NCI-H524 treated with DMSO at 0.1 percent for 48 hours (cell line): ENCODE results near the gene SCGB1D4.

ENCODE experiments used
- DNase-seq: peaks from one replicate; lab custom pipeline; 2025; lab: John Stamatoyannopoulos, UW

The SCGB1D4 gene

DNA sequence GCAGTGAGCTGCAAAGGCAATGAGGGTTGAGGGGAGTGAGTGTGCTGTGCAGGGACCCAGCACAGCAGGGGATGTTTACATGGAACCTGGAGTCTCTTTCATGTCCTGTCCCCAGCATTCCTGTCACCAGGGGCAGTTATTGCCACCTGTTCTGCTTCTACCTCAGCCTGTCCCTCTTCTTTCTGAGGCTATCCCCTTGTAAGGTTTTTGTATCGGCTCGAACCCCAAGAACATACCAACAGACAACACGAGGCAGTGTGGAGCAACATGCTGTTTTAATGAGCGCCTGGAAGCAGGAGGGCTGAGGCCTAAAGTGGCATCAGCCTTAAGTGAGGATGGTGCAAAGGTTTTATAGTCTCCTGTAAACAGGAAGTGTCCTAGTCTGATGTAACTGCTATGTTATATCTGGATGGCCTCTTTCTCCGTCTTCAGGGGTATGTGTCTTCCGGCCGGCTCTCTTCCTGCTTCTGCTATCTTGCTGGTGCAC, 25.0 kb downstream of the SCGB1D4 start:
- no peak for DNase-seq

DNA sequence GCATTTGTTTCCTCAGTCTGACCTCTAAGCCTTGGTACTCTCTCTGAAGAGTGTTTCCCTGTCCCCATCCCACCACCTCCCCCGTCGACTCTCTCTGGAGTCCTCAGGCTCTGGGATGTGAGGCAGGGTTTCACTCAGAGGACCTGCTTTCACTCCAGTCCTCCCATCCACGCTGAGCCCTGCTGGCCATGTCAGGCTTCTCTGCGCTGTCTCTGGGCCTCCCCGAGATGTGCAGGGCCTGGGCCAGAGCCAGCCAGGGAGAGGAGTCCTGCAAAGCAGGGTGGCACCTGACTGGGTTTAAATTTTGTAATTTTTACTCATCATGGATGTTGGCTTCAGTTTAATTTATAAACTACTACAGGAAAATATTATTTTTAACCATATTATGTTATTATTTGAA, 25.6 kb downstream of the SCGB1D4 start:
- no peak for DNase-seq

GRCh38 chr11:62269654-62270278, 29.1 kb downstream of the SCGB1D4 start, which contains the start of gene SCGB2A2:
Gene SCGB2A2 (plus strand): TSS chr11:62270158. CDS start chr11:62270217, 59 bp downstream.
- DNase-seq, result no peak

GRCh38 chr11:62267576-62267975, 31.3 kb downstream of the SCGB1D4 start:
- no peak for DNase-seq

GRCh38 chr11:62267050-62267449, 31.8 kb downstream of the SCGB1D4 start:
- DNase-seq, result no peak

- no peak for DNase-seq
These were observed 32.3 kb downstream of the SCGB1D4 start for GRCh38 chr11:62266558-62266957.

DNA sequence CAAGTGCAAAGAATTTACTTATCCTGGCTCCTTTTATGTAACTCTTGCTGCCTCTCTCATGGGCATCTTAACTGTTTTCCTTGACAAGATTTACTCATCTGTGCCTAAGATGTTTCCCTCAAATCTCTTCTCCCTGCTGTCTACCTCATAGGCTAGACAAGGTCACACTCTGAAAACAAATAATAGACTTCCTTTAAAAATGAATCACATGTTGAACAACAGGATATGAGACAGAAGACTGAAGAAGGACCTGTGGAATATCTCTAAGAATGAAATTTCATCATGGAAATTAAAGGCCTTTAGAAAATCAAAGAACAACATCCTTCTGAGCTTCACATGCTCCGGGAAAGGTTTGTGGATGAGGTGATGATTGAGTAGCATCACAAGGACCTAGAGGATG, 34.9 kb downstream of the SCGB1D4 start:
- no peak for DNase-seq

DNA sequence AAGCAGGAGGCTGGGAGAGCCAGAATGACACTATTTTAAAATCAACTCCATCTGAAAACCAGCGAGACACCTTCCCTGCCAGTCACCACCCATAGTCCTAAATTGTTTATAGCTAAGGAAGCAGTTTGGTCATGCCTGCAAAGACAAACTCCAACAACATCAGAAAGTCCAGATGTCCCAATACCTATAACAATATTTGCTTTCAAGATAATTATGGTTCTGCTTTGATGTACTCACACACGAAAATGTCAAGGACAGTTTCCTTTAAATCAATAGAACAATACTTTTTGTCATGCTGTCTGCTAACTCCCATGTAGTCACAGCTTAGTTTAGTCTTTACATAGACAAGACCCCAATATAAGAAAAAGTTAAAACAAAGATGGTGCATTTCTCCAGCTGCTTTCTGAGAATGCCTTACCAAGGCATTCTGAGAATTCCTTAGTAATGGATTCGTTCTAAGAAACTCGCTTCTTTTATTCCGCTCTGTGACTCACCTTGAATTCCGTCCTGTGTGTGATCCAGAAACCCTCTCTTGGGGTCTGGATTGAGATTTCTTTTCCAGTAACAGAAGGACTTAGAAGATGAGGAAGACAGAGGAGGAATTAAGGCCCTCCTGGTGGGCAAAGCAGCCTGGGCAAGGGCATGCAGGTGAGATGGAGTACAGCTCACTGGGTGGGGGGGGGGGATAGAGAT, 38.5 kb downstream of the SCGB1D4 start:
- no peak for DNase-seq

DNA sequence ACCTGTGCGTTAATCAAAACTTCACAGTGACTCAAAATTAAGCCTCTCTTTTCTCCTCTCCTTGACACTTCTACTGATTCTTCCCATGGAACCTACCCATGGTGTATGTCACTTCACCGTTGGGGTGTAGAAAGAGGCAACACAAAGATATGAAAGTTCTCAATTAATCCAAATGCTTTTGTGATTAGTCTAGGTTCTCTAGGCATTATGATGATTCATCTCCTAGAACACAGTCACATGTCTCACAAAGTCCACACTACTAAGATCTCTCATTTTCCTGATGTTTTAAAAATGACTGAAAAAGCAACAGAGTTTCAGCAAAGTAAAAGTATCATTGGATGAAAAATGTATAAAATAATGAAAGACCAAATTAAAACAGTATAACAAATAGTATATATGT, 42.6 kb downstream of the SCGB1D4 start:
- no peak for DNase-seq

DNA sequence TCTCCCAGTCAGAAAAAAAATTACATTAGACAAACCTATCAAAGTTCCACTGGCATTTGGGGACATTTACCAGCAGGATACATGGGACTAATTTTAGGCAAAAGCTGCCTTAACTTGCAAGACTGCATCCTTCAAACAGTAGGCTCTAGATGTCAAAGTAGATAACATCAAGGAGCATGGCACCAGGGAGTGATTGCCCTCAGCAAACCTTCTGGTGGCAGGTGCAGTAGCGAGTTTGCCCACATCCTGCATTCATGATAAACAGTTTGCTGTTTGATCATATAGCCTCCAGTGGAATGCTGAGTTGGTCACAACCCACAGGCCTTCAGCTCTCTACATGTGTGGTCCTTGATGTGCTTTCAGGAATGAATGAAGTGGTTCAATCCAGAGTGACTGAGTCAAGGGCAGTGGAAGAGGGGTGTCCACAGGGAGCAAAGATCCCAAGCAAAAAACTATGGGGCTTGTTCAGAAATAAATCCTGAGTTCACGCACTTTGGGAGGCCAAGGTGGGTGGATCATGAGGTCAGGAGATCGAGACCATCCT, 44.8 kb downstream of the SCGB1D4 start:
- no peak for DNase-seq

DNA sequence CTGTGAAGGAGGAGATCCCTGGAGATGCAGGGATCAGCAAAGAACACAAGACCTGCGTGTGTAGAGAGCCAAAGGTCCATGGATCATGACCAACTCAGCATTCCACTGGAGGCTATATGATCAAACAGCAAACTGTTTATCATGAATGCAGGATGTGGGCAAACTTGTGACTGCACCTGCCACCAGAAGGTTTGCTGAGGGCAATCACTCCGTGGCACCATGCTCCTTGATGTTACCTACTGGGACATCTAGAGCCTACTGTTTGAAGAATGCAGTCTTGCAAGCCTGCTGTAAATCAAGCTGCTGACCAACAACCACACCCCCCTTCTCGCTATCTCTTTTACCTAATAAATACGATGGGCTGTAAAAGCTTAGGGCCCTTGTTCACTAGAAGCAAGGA, 47.2 kb downstream of the SCGB1D4 start:
- no peak for DNase-seq
